ENCODE measurements around the gene LTBP1. TPM values are rescaled to one million over a fixed set of nuclear protein-coding genes. Genes with fewer than 3 reads are reported as not detected.

LTBP1 gene
- total and polyA plus RNA-seq, 9 donors = 13.5 to 117 (median 41.8) TPM

DNA sequence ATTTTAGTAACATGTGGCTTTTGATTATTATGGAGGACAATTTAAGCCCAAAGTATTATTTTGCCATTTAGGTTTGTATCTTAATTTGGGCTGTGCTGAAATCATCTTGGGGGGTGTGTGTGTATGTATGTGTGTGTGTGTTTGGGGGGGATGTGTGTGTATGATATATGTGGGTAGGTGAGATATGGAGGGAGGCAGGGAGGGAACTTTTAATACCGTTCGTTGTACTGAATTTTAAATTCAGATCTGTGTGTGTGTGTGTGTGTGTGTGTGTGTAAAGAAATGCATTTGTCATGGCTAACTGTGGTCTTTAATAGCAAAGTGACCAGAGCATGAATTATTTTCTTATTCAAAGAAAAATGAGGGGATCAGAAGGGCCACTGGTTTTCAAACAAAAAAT is 113.7 kb downstream of the LTBP1 start:
- Histone ChIP-seq H3K9me3 (no peaks in the 10 kb centered on the region), H3K27me3 (no peaks in the 10 kb centered on the region), H3K36me3 (no peaks in the 10 kb centered on the region), H3K27ac (peak overlapping the region in 1 of 2 donors; percentile 53), H3K4me3 (no peak overlapping the region), H3K4me1 (ENCODE audit: insufficient read depth) (peaks cover 5% of the 10 kb centered on the region)
- intact Hi-C loops (cut with DNase I) = loop anchor here in 1 of 4 donors (10.0 kb wide), 1 partner anchor 104 kb away; no protein-coding TSS in a partner anchor
- DNase-seq = no peak
- 34 to 45% (median 34%) methylated on average over 2 of the region's 2 CpGs for WGBS, 3 donors
- TF ChIP-seq, protein P1, sequence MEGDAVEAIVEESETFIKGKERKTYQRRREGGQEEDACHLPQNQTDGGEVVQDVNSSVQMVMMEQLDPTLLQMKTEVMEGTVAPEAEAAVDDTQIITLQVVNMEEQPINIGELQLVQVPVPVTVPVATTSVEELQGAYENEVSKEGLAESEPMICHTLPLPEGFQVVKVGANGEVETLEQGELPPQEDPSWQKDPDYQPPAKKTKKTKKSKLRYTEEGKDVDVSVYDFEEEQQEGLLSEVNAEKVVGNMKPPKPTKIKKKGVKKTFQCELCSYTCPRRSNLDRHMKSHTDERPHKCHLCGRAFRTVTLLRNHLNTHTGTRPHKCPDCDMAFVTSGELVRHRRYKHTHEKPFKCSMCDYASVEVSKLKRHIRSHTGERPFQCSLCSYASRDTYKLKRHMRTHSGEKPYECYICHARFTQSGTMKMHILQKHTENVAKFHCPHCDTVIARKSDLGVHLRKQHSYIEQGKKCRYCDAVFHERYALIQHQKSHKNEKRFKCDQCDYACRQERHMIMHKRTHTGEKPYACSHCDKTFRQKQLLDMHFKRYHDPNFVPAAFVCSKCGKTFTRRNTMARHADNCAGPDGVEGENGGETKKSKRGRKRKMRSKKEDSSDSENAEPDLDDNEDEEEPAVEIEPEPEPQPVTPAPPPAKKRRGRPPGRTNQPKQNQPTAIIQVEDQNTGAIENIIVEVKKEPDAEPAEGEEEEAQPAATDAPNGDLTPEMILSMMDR (IDR thresholded peaks at IDR 0.05) = no peak
- TF ChIP-seq POLR2A (IDR thresholded peaks at IDR 0.05) = no peak
- no peak for TF ChIP-seq EP300 (IDR thresholded peaks at IDR 0.05)

DNA sequence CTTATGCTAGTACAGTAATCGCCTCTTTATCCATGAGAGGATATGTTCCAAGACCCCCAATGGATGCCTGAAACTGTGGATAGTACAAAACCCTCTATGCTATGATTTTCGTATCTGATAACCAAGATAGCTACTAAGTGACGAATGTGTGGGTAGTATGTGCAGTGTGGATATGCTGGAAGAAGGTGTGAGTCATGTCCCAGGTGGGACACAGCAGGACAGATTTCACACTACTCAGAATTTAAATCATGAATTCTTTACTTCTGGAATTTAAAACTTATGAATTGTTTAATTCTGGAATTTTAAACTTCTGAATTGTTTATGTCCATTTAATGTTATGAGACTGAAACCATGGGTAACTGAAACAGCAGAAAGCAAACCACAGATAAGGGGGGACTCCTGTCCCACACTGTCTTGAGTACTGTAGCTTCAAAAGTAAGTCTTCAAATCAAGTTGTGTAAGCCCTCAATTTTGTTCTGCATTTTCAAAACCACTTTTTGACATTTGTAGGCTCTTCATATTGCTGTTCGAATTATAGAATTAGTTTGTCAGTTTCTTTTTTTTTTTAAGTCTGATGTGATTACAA is 116.0 kb downstream of the LTBP1 start:
- WGBS, 3 donors = 89 to 96% (median 93%) methylated on average over 4 of the region's 4 CpGs

DNA sequence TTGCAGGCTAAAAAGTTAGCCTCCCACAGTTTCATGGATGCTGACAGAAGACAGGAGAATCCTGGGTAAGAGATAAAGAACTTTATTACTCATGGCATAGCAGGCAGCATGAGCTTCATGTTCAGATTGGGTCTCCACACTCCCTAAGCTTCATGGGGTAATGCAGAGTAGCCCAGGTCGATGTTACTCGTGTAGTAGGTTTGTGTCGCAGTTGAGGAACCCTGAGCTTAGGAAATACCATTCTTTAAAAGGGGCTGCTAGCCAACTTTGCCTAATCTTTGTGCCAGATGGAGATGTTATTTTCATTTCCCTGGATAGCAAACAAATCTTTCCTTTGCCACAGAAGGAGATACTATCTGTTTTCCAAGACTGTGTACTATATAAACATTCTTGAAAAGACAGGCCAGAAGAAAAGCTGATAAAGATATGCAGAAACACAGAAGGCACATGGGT is 117.6 kb downstream of the LTBP1 start:
- intact Hi-C loops (cut with DNase I) = loop anchor here in 1 of 4 donors (10.0 kb wide), 1 partner anchor 100 kb away; no protein-coding TSS in a partner anchor
- DNase-seq = no peak
- no peak overlapping the region for H3K27ac ChIP-seq
- peaks cover 3% of the 10 kb centered on the region for H3K4me1 ChIP-seq (ENCODE audit: insufficient read depth)
- no peak overlapping the region for H3K4me3 ChIP-seq
- TF ChIP-seq EP300 (IDR thresholded peaks at IDR 0.05) (no peak), POLR2A (IDR thresholded peaks at IDR 0.05) (no peak)
- TF ChIP-seq, protein P1 (IDR thresholded peaks at IDR 0.05) = no peak
- 83 to 93% (median 88%) methylated on average over 3 of the region's 3 CpGs for WGBS, 3 donors
- H3K9me3 ChIP-seq = no peaks in the 10 kb centered on the region
- no peaks in the 10 kb centered on the region for H3K36me3 ChIP-seq
- H3K27me3 ChIP-seq = no peaks in the 10 kb centered on the region

More for the DNA sequence above, 116.0 kb downstream of the LTBP1 start:
- peaks cover 5% of the 10 kb centered on the region for H3K4me1 ChIP-seq (ENCODE audit: insufficient read depth)
- DNase-seq = no peak
- no peak overlapping the region for H3K4me3 ChIP-seq
- no peaks in the 10 kb centered on the region for H3K36me3 ChIP-seq
- no peaks in the 10 kb centered on the region for H3K9me3 ChIP-seq
- no peaks in the 10 kb centered on the region for H3K27me3 ChIP-seq
- no peak overlapping the region for H3K27ac ChIP-seq
- TF ChIP-seq, protein P1 (IDR thresholded peaks at IDR 0.05) = no peak
- TF ChIP-seq EP300 (IDR thresholded peaks at IDR 0.05) (no peak), POLR2A (IDR thresholded peaks at IDR 0.05) (no peak)
- intact Hi-C loops (cut with DNase I) = loop anchor here in 1 of 4 donors (10.0 kb wide), 1 partner anchor 102 kb away; no protein-coding TSS in a partner anchor

DNA sequence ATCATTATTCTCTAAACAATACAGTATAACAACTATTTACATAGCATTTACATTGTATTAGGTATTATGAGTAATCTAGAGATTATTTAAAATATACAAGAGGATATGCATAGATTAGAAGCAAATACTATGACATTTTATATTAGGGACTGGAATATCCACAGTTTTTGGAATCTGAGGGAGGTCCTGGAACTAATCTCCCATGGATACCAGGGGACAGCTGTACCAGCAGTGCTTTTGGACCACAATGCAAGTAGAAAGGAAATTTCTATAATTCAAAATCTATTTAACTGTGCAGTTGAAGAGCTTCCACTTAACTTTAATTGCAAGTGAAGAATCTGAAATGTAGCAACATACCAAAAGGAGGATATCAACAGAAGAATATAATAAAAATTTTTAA is 120.8 kb downstream of the LTBP1 start:
- H3K36me3 ChIP-seq = no peaks in the 10 kb centered on the region
- H3K9me3 ChIP-seq = no peaks in the 10 kb centered on the region
- intact Hi-C loops (cut with DNase I) = loop anchor here in 1 of 4 donors (10.0 kb wide), 1 partner anchor 97 kb away; no protein-coding TSS in a partner anchor
- no peak for DNase-seq
- no peaks in the 10 kb centered on the region for H3K27me3 ChIP-seq
- H3K4me1 ChIP-seq (ENCODE audit: insufficient read depth) = peaks cover 4% of the 10 kb centered on the region
- no peak overlapping the region for H3K27ac ChIP-seq
- TF ChIP-seq POLR2A (IDR thresholded peaks at IDR 0.05) (no peak), EP300 (IDR thresholded peaks at IDR 0.05) (no peak)
- TF ChIP-seq, protein P1 (IDR thresholded peaks at IDR 0.05) = no peak
- H3K4me3 ChIP-seq = no peak overlapping the region

Data from ovary (tissue), 9 donors.